GM19372 (cell line): ENCODE results near the gene GAB2.

Experiments
- ATAC-seq: cut with Tn5 transposase; IDR thresholded peaks from one replicate; pipeline ENCODE4 v1.9.1; 2021; ENCODE audit warnings: mild to moderate bottlenecking, low read depth, moderate library complexity; ENCODE audit not compliant: unreplicated experiment

The GAB2 gene

GRCh38 chr11:78428266-78428636 lies 10.6 kb upstream of the GAB2 start:
- no peak for ATAC-seq

GRCh38 chr11:78427615-78428265 lies 10.1 kb upstream of the GAB2 start:
- ATAC-seq: no peak

- ATAC-seq: no peak
Measured at GRCh38 chr11:78426845-78427244, 9.2 kb upstream of the GAB2 start.

GRCh38 chr11:78425399-78426070 lies 7.9 kb upstream of the GAB2 start:
- ATAC-seq: no peak

GRCh38 chr11:78424334-78425270 lies 7.0 kb upstream of the GAB2 start:
- ATAC-seq: peak; percentile 28

GRCh38 chr11:78423241-78423640 lies 5.6 kb upstream of the GAB2 start:
- no peak for ATAC-seq

- no peak for ATAC-seq
Measured at GRCh38 chr11:78420796-78421209, 3.2 kb upstream of the GAB2 start.

- no peak for ATAC-seq
Measured at GRCh38 chr11:78420255-78420764, 2.7 kb upstream of the GAB2 start.

- no peak for ATAC-seq
Measured at GRCh38 chr11:78419327-78419726, 1.7 kb upstream of the GAB2 start.

- no peak for ATAC-seq
Measured at GRCh38 chr11:78418584-78419211, 1.1 kb upstream of the GAB2 start.

GRCh38 chr11:78417888-78418583 lies 416 bp upstream of the GAB2 start:
- peak; percentile 56 for ATAC-seq

GRCh38 chr11:78416285-78417174 lies 1.1 kb downstream of the GAB2 start:
- peak; percentile 38 for ATAC-seq

- ATAC-seq: no peak
Measured at GRCh38 chr11:78415338-78415737, 2.3 kb downstream of the GAB2 start.

- ATAC-seq: no peak
Measured at GRCh38 chr11:78414321-78415051, 3.1 kb downstream of the GAB2 start.

- ATAC-seq: no peak
Measured at GRCh38 chr11:78408619-78409018, 9.0 kb downstream of the GAB2 start.

- no peak for ATAC-seq
Measured at GRCh38 chr11:78406568-78407196, 10.9 kb downstream of the GAB2 start.

GRCh38 chr11:78405805-78406204 lies 11.8 kb downstream of the GAB2 start:
- no peak for ATAC-seq

GRCh38 chr11:78403781-78404180 lies 13.8 kb downstream of the GAB2 start:
- no peak for ATAC-seq
